ENCODE data around the gene REEP1. TPM values are rescaled to one million over a fixed set of nuclear protein-coding genes. Genes with fewer than 3 reads are reported as not detected.
"Not testable (repeated sequence)": the region's sequence is repeated elsewhere in the genome, so short reads cannot be mapped to it uniquely, and the experiment has no call there.

The REEP1 gene
- total RNA-seq, 1 donor from 2014 or later, result 24.0 TPM

DNA sequence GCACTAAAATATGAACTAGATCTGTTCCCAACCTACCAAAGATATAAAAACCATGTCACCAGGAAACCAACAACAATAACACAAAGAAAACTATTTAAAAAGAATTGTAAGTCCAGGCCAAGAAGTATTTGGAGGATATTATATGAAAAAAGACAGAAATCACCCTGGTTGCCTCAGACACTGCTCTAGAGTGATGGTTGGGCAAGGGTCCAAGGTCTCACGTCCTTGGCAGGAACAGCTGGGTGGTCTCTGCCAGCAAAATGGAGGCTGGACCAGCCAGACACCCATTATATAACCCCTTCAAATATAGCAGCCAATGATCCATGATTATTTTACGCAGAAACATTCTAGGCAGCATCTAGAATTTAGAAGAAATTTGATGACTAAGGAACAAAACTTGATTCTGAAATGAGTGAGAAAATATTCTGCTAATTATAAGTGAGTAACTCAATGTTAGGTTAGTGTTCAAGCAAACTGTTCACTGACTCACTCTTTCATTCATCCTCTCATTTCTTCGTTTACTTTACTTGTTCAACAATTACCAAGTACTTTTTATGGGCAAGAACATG, 102.8 kb downstream of the REEP1 start:
- Histone ChIP-seq H3K27ac (ENCODE audit: low read depth, low read length) (no peak overlapping the region), H3K9me3 (ENCODE audit: control insufficient read depth in 3 of 3, low read length in 3 of 3) (no peaks in the 10 kb centered on the region)

DNA sequence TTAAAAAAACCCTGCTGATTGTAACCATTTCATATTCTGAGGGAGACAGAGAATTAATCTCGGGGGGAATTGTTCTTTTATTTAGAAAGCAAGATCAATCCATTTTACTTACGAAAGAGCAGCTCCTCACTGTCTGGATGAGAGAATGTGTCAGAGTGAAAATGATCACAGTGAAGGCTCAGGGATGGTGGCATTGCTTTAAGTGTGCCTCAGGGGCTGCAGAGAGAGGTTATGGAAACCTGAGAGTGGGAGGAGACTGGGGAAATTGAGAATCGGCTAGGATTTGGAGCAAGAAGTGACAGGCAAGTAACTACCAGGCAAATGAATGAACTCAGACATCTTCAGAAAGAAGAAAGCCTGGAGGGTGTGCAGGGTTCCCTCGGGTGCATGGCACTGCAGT, 104.0 kb downstream of the REEP1 start:
- peaks cover 0 to 2% (median 0%) of the 10 kb centered on the region in 3 donors for H3K36me3 ChIP-seq (ENCODE audit: control insufficient read depth in 3 of 3, insufficient read depth in 3 of 3, low read length in 3 of 3)
- H3K4me1 ChIP-seq (ENCODE audit: control insufficient read depth in 3 of 3, insufficient read depth in 3 of 3, low read length in 3 of 3), result peaks cover 3 to 9% (median 7%) of the 10 kb centered on the region in 3 donors
- no peaks in the 10 kb centered on the region for H3K27me3 ChIP-seq (ENCODE audit: control insufficient read depth in 3 of 3, insufficient read depth in 3 of 3, low read length in 3 of 3)
- no peak overlapping the region for H3K4me3 ChIP-seq (ENCODE audit: low read length in 3 of 3)
- H3K27ac ChIP-seq (ENCODE audit: low read depth, low read length), result no peak overlapping the region
- peak overlapping the region in 1 of 3 donors; percentile 25 for H3K9ac ChIP-seq (ENCODE audit: low read depth in 1 of 3, low read length in 3 of 3)
- H3K9me3 ChIP-seq (ENCODE audit: control insufficient read depth in 3 of 3, low read length in 3 of 3), result no peaks in the 10 kb centered on the region

More for the DNA sequence above, 102.8 kb downstream of the REEP1 start:
- peaks cover 0 to 6% (median 0%) of the 10 kb centered on the region in 3 donors for H3K36me3 ChIP-seq (ENCODE audit: control insufficient read depth in 3 of 3, insufficient read depth in 3 of 3, low read length in 3 of 3)
- no peak overlapping the region for H3K4me3 ChIP-seq (ENCODE audit: low read length in 3 of 3)
- peaks cover 3 to 9% (median 8%) of the 10 kb centered on the region in 3 donors for H3K4me1 ChIP-seq (ENCODE audit: control insufficient read depth in 3 of 3, insufficient read depth in 3 of 3, low read length in 3 of 3)
- no peak overlapping the region for H3K9ac ChIP-seq (ENCODE audit: low read depth in 1 of 3, low read length in 3 of 3)
- no peaks in the 10 kb centered on the region for H3K27me3 ChIP-seq (ENCODE audit: control insufficient read depth in 3 of 3, insufficient read depth in 3 of 3, low read length in 3 of 3)

DNA sequence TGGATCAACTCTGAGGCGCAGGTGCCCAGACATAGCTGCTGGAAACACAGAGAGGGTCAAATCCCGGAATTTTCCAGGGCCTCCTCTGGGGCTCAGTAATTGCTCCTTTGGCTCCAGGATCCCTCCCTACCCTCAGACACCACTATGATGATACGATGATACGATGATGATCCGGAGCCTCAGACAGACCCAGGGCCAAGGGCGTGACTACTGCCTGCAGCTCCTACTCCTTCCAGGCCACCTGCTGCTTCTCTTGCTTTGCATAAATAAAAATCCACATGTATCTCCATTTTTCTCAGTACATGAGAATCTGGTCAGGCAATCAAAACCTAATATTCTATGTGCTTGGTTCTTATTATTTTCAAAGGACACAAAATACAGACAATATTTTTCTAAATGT, 104.5 kb downstream of the REEP1 start:
- Histone ChIP-seq H3K9ac (ENCODE audit: low read depth in 1 of 3, low read length in 3 of 3) (no peak overlapping the region), H3K9me3 (ENCODE audit: control insufficient read depth in 3 of 3, low read length in 3 of 3) (no peaks in the 10 kb centered on the region)

DNA sequence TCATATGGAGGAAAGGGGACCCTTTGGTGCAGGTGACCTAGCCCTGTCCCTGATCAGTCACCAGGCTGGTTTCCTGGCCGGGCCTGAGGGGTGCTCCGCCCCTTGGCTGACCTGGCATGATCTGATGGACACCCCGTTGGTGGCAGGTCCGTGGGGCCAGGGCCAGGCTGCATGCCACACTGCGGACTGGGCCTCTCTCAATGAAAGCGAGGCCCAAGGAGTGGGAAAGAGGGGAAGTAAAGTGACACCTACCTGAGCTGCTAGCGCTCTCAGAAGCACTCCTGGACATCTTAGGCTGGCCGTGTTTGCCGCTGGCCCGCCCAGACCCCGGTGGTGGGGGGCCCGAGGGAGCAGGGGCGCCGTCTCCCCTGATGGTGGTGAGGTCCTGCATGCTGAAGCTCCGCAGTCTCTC, 105.0 kb downstream of the REEP1 start:
- no peaks in the 10 kb centered on the region for H3K27me3 ChIP-seq (ENCODE audit: control insufficient read depth in 3 of 3, insufficient read depth in 3 of 3, low read length in 3 of 3)
- H3K4me1 ChIP-seq (ENCODE audit: control insufficient read depth in 3 of 3, insufficient read depth in 3 of 3, low read length in 3 of 3), result peaks cover 3 to 9% (median 5%) of the 10 kb centered on the region in 3 donors
- H3K36me3 ChIP-seq (ENCODE audit: control insufficient read depth in 3 of 3, insufficient read depth in 3 of 3, low read length in 3 of 3), result no peaks in the 10 kb centered on the region
- no peaks in the 10 kb centered on the region for H3K9me3 ChIP-seq (ENCODE audit: control insufficient read depth in 3 of 3, low read length in 3 of 3)
- no peak overlapping the region for H3K27ac ChIP-seq (ENCODE audit: low read depth, low read length)
- H3K4me3 ChIP-seq (ENCODE audit: low read length in 3 of 3), result no peak overlapping the region
- no peak overlapping the region for H3K9ac ChIP-seq (ENCODE audit: low read depth in 1 of 3, low read length in 3 of 3)

More for the DNA sequence above, 104.5 kb downstream of the REEP1 start:
- Histone ChIP-seq H3K27me3 (ENCODE audit: control insufficient read depth in 3 of 3, insufficient read depth in 3 of 3, low read length in 3 of 3) (no peaks in the 10 kb centered on the region), H3K4me1 (ENCODE audit: control insufficient read depth in 3 of 3, insufficient read depth in 3 of 3, low read length in 3 of 3) (peaks cover 3 to 9% (median 5%) of the 10 kb centered on the region in 3 donors), H3K4me3 (ENCODE audit: low read length in 3 of 3) (no peak overlapping the region), H3K36me3 (ENCODE audit: control insufficient read depth in 3 of 3, insufficient read depth in 3 of 3, low read length in 3 of 3) (no peaks in the 10 kb centered on the region), H3K27ac (ENCODE audit: low read depth, low read length) (no peak overlapping the region)

DNA sequence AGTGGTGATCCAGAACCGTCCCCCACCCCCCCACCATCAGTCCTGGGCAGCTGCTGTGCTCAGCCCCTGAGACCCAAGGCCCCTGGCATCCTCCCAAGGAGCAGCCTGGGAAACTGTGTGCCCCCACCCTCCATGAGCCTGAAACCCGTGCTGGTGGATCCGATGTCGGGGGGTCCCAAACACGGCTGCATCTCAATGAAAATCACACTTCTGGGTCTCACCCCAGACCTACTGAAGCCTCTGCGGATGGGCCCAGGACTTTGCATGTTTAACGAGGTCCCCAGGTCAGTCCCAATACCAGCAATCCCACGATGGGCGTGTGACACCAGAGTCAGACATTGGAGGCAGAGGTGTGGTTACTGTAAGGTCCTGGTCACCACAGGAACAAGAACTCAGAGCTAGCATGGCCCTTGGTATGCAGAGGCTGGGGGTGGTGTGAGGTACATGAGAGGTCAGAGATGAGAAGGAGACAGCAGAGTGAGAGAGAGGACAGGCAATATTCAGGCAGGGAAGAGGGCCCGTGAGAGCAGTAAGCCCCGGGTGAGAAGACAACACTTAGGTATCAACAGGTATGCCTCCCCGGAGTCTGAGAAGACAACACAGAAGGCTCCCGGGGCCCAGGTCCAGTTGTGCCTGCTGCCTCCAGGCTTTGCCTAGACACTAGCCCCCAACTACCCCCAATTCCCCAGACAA, 105.6 kb downstream of the REEP1 start:
- no peaks in the 10 kb centered on the region for H3K27me3 ChIP-seq (ENCODE audit: control insufficient read depth in 3 of 3, insufficient read depth in 3 of 3, low read length in 3 of 3)
- no peak overlapping the region for H3K9ac ChIP-seq (ENCODE audit: low read depth in 1 of 3, low read length in 3 of 3)
- no peak overlapping the region for H3K27ac ChIP-seq (ENCODE audit: low read depth, low read length)
- no peak overlapping the region for H3K4me3 ChIP-seq (ENCODE audit: low read length in 3 of 3)
- H3K4me1 ChIP-seq (ENCODE audit: control insufficient read depth in 3 of 3, insufficient read depth in 3 of 3, low read length in 3 of 3), result peaks cover 3 to 9% (median 5%) of the 10 kb centered on the region in 3 donors
- no peaks in the 10 kb centered on the region for H3K9me3 ChIP-seq (ENCODE audit: control insufficient read depth in 3 of 3, low read length in 3 of 3)
- H3K36me3 ChIP-seq (ENCODE audit: control insufficient read depth in 3 of 3, insufficient read depth in 3 of 3, low read length in 3 of 3), result no peaks in the 10 kb centered on the region

DNA sequence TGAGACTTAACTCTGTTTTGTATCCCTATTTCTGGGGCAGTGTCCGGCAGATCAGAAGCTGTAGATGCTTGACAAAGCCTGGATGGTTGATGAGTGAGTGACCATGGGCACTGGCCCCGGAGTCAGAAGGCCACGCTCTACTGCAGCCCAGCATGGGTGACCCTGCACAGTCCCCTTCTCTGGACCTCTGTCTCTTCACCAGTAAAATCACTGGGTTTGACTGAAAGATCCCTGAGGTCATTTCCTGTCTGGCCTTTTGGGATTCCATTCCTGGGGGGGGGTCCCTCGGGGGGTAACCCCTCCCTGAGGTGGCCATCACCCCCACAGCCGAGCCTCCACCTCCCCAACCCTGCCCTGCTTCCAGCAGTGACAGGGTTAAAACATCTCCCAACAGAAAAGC, 106.5 kb downstream of the REEP1 start:
- Histone ChIP-seq H3K4me3 (ENCODE audit: low read length in 3 of 3) (no peak overlapping the region), H3K27me3 (ENCODE audit: control insufficient read depth in 3 of 3, insufficient read depth in 3 of 3, low read length in 3 of 3) (no peaks in the 10 kb centered on the region), H3K9me3 (ENCODE audit: control insufficient read depth in 3 of 3, low read length in 3 of 3) (no peaks in the 10 kb centered on the region), H3K27ac (ENCODE audit: low read depth, low read length) (no peak overlapping the region), H3K4me1 (ENCODE audit: control insufficient read depth in 3 of 3, insufficient read depth in 3 of 3, low read length in 3 of 3) (peaks cover 3 to 9% (median 5%) of the 10 kb centered on the region in 3 donors), H3K36me3 (ENCODE audit: control insufficient read depth in 3 of 3, insufficient read depth in 3 of 3, low read length in 3 of 3) (no peaks in the 10 kb centered on the region), H3K9ac (ENCODE audit: low read depth in 1 of 3, low read length in 3 of 3) (no peak overlapping the region)

DNA sequence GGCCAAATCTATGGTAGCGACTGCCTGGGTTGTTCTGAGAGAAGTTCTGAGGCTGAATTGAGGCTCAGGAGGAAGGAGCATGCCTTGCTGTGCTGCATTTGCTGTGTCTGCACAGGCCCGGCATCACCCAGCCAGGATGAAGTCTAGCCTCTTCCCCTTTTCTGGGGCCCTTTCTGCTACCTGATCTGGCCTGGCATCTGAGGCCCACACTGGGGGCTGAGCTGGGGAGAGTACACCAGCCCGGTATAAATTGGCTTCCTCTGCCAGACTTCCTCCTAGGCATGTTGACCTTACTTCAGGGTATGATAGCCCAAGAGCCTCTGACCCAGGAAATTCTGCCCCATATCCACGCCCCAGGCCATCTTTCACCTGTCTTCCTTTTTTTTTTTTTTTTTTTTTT, 108.2 kb downstream of the REEP1 start:
- Histone ChIP-seq H3K4me1 (ENCODE audit: control insufficient read depth in 3 of 3, insufficient read depth in 3 of 3, low read length in 3 of 3) (peaks cover 14 to 18% (median 16%) of the 10 kb centered on the region in 3 donors), H3K27me3 (ENCODE audit: control insufficient read depth in 3 of 3, insufficient read depth in 3 of 3, low read length in 3 of 3) (no peaks in the 10 kb centered on the region), H3K36me3 (ENCODE audit: control insufficient read depth in 3 of 3, insufficient read depth in 3 of 3, low read length in 3 of 3) (no peaks in the 10 kb centered on the region), H3K27ac (ENCODE audit: low read depth, low read length) (no peak overlapping the region), H3K4me3 (ENCODE audit: low read length in 3 of 3) (no peak overlapping the region), H3K9me3 (ENCODE audit: control insufficient read depth in 3 of 3, low read length in 3 of 3) (no peaks in the 10 kb centered on the region), H3K9ac (ENCODE audit: low read depth in 1 of 3, low read length in 3 of 3) (no peak overlapping the region)

DNA sequence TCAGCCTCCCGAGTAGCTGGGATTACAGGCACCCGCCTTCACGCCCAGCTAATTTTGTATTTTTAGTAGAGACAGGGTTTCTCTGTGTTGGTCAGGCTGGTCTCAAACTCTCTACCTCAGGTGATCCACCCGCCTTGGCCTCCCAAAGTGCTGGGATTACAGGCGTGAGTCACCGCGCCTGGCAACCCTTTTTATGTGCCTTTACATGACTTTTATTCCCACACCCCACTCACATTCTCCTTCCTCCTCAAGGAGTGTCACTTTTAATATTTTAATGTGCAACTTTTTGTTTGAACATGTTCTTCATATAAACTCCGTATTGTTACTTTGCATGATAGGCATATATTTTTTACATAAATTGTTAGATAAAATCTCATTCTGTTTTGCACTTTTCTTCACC, 108.9 kb downstream of the REEP1 start:
- H3K9ac ChIP-seq (ENCODE audit: low read depth in 1 of 3, low read length in 3 of 3); H3K27ac ChIP-seq (ENCODE audit: low read depth, low read length); H3K36me3 ChIP-seq (ENCODE audit: control insufficient read depth in 3 of 3, insufficient read depth in 3 of 3, low read length in 3 of 3); H3K27me3 ChIP-seq (ENCODE audit: control insufficient read depth in 3 of 3, insufficient read depth in 3 of 3, low read length in 3 of 3); H3K4me3 ChIP-seq (ENCODE audit: low read length in 3 of 3); H3K9me3 ChIP-seq (ENCODE audit: control insufficient read depth in 3 of 3, low read length in 3 of 3): not testable (repeated sequence)
- peaks cover 21 to 24% (median 22%) of the 10 kb centered on the region in 3 donors for H3K4me1 ChIP-seq (ENCODE audit: control insufficient read depth in 3 of 3, insufficient read depth in 3 of 3, low read length in 3 of 3)

DNA sequence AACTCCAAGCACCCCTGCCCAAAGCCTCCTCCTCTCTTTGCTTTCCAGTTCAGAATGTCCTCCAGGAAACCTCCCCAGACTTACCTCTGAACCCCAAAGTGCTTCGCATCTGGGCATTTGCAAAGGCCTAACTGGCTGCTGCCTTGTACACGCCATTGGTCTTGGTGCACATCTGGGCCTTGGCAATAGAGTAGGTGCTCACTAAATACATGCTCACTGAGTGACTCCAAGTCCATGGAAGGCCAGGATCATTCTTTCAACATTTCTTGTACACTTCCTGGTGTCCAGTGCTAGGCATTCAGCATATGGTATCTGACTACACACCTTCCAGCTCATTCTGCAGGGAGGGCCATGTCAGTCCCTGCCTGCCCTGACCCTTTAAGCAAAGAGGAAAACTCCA, 109.7 kb downstream of the REEP1 start:
- Histone ChIP-seq H3K9me3 (ENCODE audit: control insufficient read depth in 3 of 3, low read length in 3 of 3) (no peaks in the 10 kb centered on the region), H3K27ac (ENCODE audit: low read depth, low read length) (no peak overlapping the region), H3K4me3 (ENCODE audit: low read length in 3 of 3) (no peak overlapping the region), H3K4me1 (ENCODE audit: control insufficient read depth in 3 of 3, insufficient read depth in 3 of 3, low read length in 3 of 3) (peaks cover 29 to 33% (median 31%) of the 10 kb centered on the region in 3 donors), H3K27me3 (ENCODE audit: control insufficient read depth in 3 of 3, insufficient read depth in 3 of 3, low read length in 3 of 3) (no peaks in the 10 kb centered on the region), H3K9ac (ENCODE audit: low read depth in 1 of 3, low read length in 3 of 3) (no peak overlapping the region), H3K36me3 (ENCODE audit: control insufficient read depth in 3 of 3, insufficient read depth in 3 of 3, low read length in 3 of 3) (no peaks in the 10 kb centered on the region)
